NCI-H2081 (cell line): Measurements from ENCODE around the gene BCAS1.
"Not testable (repeated sequence)": the region's sequence is repeated elsewhere in the genome, so short reads cannot be mapped to it uniquely, and the experiment has no call there.

Source experiments
- DNase-seq, 2 experiments: peaks; one replicate each; lab custom pipeline; 2025; lab: John Stamatoyannopoulos, UW

The BCAS1 gene

DNA sequence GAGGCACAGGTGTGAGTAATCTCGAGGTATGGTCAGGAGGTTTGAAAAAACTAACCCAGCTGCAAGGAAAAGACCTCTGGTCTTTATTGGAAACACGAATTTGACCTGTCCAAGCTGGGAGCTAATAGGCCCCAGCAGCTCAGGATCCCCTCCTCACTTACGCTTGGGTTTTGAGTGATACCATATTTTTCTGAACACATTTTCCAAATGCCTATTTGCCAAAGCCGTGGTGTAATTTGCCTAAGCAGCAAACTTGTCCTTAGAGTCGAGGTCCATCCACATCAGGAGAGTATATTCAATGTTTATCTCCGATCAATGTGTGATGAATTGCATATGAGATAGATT lies 128.0 kb downstream of the BCAS1 start:
- DNase-seq: no peak

- no peak for DNase-seq
Observed at GRCh38 chr20:53941680-53942471, 128.5 kb downstream of the BCAS1 start.

DNA sequence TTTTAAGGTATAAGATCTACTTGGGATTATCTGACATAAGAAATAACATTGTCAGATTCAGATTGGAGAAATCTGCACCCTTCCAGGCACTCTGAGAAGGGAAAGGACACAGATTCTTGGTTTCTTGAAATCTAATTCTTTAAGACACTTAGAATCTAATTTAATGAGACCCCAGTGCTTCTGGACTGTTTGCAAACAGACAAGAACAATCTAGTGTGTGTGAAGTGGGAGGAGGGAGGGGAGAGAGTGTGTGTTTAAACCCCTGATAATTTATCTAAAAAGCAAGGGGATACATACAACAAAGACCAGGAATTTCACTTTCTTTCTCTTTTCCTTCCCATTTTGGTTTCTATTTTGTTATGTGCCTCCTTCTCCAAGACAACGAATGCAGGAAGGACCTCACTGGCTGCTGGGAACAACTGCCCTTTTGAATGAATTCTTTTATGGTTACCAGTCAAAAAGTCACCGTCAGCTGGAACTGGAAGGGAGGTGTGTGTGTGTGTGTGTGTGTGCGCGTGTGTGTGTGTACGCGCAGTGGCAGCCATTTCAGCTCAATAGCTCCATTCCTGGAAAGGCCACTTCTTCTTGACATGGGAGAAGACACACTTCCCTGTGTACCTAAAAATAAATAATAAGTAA lies 129.4 kb downstream of the BCAS1 start:
- no peak for DNase-seq

GRCh38 chr20:53940360-53940702 lies 130.1 kb downstream of the BCAS1 start:
- DNase-seq: no peak

GRCh38 chr20:53939572-53940359 lies 130.6 kb downstream of the BCAS1 start:
- DNase-seq: peak; percentile 14 to 21

- no peak for DNase-seq
Observed at GRCh38 chr20:53939190-53939571, 131.2 kb downstream of the BCAS1 start.

GRCh38 chr20:53938739-53939138 lies 131.7 kb downstream of the BCAS1 start:
- peak in 1 of 2 experiments; percentile 21 for DNase-seq

DNA sequence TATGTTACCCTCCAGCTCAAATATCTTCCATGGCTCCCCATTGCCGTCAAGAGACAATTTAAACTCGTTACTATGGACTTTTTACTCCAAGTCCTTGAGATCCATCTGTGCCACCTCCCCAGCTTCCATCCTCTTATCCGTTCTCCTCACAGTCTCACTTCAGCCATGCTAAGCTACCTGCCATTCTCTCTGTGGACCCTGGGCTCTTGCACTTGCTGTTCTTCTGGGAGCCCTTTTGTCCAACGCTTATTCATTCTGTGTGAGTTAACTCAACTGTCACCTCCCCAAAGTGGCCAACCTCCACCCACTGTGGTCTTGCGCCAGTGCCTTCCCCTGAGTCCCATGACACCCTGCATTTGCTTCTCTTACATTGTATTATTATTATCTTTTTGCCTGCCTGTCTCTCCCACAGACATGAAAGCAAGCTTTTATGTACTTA lies 132.4 kb downstream of the BCAS1 start:
- no peak for DNase-seq

- DNase-seq: no peak
Observed at GRCh38 chr20:53937339-53937741, 133.1 kb downstream of the BCAS1 start.

DNA sequence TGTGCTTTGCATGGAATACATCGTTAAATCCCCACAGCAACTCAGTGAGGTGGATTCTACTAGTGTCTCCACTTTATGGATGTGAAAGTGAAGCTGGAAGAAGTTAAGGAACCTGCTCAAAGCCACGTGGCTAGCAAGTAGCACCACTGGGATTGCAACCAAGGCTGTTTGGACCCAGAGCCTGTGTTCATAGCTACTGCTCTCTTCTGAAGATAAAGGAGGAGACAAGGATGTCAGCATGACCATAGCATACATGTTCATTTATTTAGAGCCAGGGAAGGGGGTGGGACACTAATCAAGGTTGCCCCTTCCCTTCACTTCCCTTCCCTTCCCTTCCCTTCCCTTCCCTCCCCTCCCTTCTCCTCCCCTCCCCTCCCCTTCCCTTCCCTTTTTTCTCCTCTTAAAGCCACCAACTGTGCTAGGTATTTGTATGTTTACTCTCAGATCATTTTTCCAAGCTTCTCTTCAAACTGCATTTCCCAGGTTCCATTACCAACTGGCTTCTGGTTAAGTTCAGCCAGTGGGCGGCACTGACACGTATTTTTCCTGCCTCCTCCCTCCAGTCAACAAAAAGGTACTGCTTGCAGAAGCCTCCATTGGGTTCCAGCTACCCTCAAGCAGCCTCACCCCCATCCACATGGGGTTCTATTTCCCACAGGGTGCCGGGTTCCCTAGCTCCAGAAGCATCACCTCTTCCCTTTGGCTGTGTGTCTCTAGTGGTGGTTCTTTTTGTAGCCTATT lies 134.9 kb downstream of the BCAS1 start:
- DNase-seq: no peak

GRCh38 chr20:53934421-53935343 lies 135.7 kb downstream of the BCAS1 start:
- no peak for DNase-seq

- no peak for DNase-seq
Observed at GRCh38 chr20:53933232-53933846, 137.1 kb downstream of the BCAS1 start.

DNA sequence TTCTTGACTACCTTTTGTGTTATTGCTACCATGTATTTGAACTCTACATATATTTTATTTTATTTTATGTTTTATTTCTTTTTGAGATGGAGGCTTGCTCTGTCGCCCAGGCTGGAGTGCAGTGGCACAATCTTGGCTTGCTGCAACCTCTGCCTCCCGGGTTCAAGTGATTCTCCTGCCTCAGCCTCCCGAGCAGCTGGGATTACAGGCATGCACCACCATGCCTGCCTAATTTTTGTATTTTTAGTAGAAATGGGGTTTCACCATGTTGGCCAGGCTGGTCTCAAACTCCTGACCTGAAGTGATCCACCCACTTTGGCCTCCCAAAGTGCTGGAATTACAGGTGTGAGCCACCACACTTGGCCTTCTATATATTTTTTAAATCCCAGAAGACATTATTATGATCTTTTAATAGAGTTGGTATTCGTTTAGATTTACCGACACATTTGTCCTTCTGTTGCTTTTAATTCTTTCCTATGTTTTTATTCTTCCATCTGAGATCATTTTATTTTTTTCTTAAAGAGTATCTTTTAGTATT lies 137.7 kb downstream of the BCAS1 start:
- not testable (repeated sequence) for DNase-seq

- DNase-seq: no peak
Observed at GRCh38 chr20:53931597-53931996, 138.8 kb downstream of the BCAS1 start.

GRCh38 chr20:53930651-53931504 lies 139.5 kb downstream of the BCAS1 start:
- no peak for DNase-seq

- DNase-seq: no peak
Observed at GRCh38 chr20:53929974-53930650, 140.3 kb downstream of the BCAS1 start.

- no peak for DNase-seq
Observed at GRCh38 chr20:53929399-53929798, 141.0 kb downstream of the BCAS1 start.

DNA sequence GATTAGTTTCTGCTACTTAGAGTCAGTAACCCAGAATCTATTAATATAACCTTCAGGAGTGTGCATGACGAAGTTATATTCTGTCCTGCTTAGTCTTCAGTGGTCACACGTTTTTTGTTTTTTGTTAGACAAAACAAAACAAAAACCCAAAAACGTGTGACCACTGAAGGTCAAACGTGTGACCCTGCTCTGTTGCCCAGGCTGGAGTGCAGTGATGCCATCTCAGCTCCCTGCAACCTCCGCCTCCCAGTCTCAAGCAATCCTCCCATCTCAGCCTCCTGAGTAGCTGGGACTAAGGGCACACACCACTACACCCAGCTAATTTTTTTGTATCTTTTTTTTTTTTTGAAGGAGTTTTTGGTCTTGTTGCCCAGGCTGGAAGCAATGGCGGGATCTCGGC lies 142.4 kb downstream of the BCAS1 start:
- DNase-seq: no peak
